HL-60 (cell line): ENCODE results near the gene TRDMT1.

ENCODE experiments used
- DNase-seq, 2 experiments: peaks; one replicate each; pipeline ENCODE4 v3.0.0-alpha.2; 2010 to 2020; ENCODE audit warnings: low read depth in 1 of 2, low spot score in 1 of 2
- H3K27ac ChIP-seq: fragments of 250-450 bp; sonication (Bioruptor Pico); replicated peaks from 2 replicates; pipeline ENCODE4 v1.5.1; 2020; ENCODE audit warnings: mild to moderate bottlenecking, moderate library complexity
- H3K27me3 ChIP-seq: fragments of 250-450 bp; sonication (Bioruptor Pico); 2 replicates; pipeline ENCODE4 v1.5.1; 2021; ENCODE audit warnings: mild to moderate bottlenecking, moderate library complexity; ENCODE audit not compliant: insufficient read depth, poor library complexity, severe bottlenecking
- H3K4me3 ChIP-seq: replicated peaks from 2 replicates; pipeline ENCODE4 v1.5.1; 2011; ENCODE audit warnings: mild to moderate bottlenecking, control low read depth, low read length; ENCODE audit not compliant: insufficient read depth
- GABPA ChIP-seq: IDR thresholded peaks from 2 replicates; pipeline ENCODE4 v1.6.1; 2012; ENCODE audit warnings: low read depth
- POLR2AphosphoS5 ChIP-seq: IDR thresholded peaks from 2 replicates; pipeline ENCODE4 v1.6.1; 2012; ENCODE audit warnings: low read depth
- SPI1 ChIP-seq: IDR thresholded peaks from 2 replicates; pipeline ENCODE4 v1.6.1; 2012; ENCODE audit warnings: low read depth, mild to moderate bottlenecking, borderline replicate concordance
- TF ChIP-seq, protein P1 (sequence below): IDR thresholded peaks from one replicate; pipeline ENCODE4 v1.5.1; 2011; ENCODE audit warnings: low read length, control low read depth, inconsistent platforms; ENCODE audit not compliant: insufficient read depth
- TF ChIP-seq, protein P2 (sequence below): IDR thresholded peaks from 2 replicates; pipeline ENCODE4 v1.6.1; 2012; ENCODE audit warnings: low read depth; ENCODE audit not compliant: insufficient replicate concordance

TRDMT1 gene

DNA sequence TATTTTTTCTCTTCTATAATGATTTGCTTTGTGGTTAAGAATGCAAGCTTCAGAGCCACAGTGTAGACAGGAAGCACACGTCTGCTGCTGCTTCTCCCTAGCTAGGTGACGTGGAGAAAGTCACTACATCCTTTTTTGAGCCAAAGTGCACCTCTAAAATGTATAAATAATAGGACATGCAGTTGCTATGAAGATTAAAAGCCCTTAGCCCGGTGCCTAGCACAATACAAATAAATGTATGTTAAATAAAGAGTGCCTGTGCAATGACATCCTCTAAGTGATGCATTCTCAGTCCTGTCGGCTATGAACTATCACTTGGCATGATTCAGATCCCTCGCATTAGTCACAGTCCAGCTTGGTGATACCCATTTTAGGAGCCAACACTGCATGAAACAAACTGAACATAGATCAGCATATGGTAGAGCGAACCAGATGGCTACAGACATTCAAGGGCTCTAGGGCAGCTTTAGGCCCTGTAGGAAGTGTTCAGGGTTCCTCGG is 4.8 kb upstream of the TRDMT1 start:
- Histone ChIP-seq H3K27me3 (no peaks in the 10 kb centered on the region), H3K27ac (peak overlapping the region; percentile 43), H3K4me3 (no peak overlapping the region)
- TF ChIP-seq GABPA (no peak), POLR2AphosphoS5 (no peak), SPI1 (no peak)
- TF ChIP-seq, protein P1, sequence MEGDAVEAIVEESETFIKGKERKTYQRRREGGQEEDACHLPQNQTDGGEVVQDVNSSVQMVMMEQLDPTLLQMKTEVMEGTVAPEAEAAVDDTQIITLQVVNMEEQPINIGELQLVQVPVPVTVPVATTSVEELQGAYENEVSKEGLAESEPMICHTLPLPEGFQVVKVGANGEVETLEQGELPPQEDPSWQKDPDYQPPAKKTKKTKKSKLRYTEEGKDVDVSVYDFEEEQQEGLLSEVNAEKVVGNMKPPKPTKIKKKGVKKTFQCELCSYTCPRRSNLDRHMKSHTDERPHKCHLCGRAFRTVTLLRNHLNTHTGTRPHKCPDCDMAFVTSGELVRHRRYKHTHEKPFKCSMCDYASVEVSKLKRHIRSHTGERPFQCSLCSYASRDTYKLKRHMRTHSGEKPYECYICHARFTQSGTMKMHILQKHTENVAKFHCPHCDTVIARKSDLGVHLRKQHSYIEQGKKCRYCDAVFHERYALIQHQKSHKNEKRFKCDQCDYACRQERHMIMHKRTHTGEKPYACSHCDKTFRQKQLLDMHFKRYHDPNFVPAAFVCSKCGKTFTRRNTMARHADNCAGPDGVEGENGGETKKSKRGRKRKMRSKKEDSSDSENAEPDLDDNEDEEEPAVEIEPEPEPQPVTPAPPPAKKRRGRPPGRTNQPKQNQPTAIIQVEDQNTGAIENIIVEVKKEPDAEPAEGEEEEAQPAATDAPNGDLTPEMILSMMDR = no peak
- DNase-seq = peak in 1 of 2 experiments; percentile 23

DNA sequence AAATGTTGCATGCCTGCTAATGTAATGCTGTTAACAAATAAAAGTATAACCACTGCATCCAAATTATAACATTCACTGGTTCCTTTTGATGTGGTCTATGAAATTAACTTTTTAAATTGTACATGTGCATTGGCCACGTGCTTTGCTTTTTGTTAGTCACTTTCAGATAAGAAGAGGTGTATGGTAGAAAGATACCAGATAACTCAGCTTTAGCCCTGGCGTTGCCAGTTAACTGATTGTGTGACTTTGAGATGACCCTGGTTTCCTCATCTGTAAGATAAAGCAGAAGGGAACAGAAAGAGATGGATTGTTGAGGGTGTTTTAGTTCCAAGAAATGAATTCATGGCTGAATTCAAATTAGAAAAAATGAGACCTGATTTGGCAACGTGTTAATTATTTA is 1.9 kb upstream of the TRDMT1 start:
- no peak for DNase-seq
- H3K27ac ChIP-seq = no peak overlapping the region
- no peak for TF ChIP-seq SPI1
- TF ChIP-seq, protein P2, sequence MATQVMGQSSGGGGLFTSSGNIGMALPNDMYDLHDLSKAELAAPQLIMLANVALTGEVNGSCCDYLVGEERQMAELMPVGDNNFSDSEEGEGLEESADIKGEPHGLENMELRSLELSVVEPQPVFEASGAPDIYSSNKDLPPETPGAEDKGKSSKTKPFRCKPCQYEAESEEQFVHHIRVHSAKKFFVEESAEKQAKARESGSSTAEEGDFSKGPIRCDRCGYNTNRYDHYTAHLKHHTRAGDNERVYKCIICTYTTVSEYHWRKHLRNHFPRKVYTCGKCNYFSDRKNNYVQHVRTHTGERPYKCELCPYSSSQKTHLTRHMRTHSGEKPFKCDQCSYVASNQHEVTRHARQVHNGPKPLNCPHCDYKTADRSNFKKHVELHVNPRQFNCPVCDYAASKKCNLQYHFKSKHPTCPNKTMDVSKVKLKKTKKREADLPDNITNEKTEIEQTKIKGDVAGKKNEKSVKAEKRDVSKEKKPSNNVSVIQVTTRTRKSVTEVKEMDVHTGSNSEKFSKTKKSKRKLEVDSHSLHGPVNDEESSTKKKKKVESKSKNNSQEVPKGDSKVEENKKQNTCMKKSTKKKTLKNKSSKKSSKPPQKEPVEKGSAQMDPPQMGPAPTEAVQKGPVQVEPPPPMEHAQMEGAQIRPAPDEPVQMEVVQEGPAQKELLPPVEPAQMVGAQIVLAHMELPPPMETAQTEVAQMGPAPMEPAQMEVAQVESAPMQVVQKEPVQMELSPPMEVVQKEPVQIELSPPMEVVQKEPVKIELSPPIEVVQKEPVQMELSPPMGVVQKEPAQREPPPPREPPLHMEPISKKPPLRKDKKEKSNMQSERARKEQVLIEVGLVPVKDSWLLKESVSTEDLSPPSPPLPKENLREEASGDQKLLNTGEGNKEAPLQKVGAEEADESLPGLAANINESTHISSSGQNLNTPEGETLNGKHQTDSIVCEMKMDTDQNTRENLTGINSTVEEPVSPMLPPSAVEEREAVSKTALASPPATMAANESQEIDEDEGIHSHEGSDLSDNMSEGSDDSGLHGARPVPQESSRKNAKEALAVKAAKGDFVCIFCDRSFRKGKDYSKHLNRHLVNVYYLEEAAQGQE = no peak
- no peak for TF ChIP-seq GABPA
- TF ChIP-seq, protein P1 = no peak
- no peak for TF ChIP-seq POLR2AphosphoS5
- no peaks in the 10 kb centered on the region for H3K27me3 ChIP-seq
- no peak overlapping the region for H3K4me3 ChIP-seq

DNA sequence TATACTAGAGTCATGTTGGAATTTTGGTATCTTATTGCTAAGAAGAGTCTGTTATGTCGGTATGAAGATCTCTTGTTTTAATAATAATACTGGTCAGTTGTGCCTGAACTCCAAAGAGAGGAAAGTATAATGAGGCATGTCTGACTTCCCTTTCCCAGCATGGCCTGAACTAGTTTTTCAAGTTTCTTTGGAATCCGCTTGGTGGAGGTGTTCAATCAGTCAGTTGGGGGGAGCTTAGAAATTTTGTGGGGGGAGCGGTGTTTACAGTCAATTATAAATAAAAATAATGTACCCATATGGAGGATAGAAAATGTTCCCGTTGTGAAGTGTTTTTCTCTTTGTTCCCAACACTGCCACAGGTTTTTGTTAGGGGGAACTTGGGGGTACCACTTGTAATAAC is 1.5 kb upstream of the TRDMT1 start:
- Histone ChIP-seq H3K27ac (no peak overlapping the region), H3K27me3 (no peaks in the 10 kb centered on the region), H3K4me3 (no peak overlapping the region)
- DNase-seq = no peak
- TF ChIP-seq GABPA = no peak
- TF ChIP-seq, protein P1 = no peak
- TF ChIP-seq SPI1 = no peak
- no peak for TF ChIP-seq POLR2AphosphoS5
- TF ChIP-seq, protein P2 = no peak

DNA sequence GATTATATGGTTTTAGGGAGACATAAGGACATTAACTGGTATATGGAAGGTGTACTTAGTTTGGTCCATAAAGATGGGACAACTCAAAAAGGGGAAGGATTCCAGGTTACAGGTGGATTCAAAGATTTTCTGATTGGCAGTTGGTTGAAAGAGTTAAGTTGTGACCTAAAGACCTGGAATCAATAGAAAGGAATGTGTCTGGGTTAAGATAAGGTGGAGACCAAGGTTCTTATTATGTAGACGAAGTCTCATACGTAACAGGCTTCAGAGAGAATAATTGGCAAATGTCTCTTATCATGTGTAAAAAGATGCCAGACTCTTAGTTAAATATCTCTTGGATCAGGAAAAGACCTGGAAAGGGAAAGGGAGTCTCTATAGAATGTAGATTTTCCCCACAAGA is 1.0 kb upstream of the TRDMT1 start:
- DNase-seq = no peak
- H3K4me3 ChIP-seq = no peak overlapping the region
- TF ChIP-seq SPI1 (no peak), POLR2AphosphoS5 (no peak), GABPA (no peak)
- TF ChIP-seq, protein P2 = no peak
- TF ChIP-seq, protein P1 = no peak
- H3K27ac ChIP-seq = no peak overlapping the region
- H3K27me3 ChIP-seq = no peaks in the 10 kb centered on the region
